GM21825 (cell line): ENCODE measurements around the gene ZFHX2.

Experiments
- ATAC-seq: cut with Tn5 transposase; IDR thresholded peaks from one replicate; pipeline ENCODE4 v1.9.1; 2021; ENCODE audit warnings: mild to moderate bottlenecking, moderate library complexity; ENCODE audit not compliant: unreplicated experiment

The ZFHX2 gene

DNA sequence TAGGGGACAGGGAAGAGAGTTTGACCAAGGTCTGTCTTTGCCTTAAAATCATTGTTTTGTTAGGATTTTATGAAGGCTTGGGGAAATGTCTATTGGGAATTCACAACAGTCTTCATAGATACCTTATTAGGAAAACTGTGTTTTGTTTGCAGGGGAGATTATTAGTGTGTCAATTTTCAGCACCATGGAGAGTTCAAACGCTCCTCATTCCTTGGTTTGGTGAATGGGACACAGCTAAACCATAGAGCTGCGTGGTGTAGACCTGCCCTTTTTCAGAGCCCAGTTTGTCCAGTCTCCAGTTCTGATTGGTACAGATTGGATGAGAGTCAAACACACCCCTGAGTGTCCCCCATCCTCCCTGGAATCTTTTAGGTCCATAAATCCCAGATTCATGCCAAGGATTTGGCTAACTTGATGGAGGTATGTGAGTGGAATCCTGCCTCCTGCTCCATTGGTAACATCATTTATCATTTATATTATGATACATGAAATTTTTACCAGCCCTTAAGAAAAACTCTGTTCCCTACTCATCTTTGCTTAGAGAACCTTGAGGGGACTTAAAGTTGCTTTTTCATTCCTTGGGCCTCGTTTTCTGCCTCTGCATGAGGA, 70.1 kb downstream of the ZFHX2 start:
- ATAC-seq = no peak

DNA sequence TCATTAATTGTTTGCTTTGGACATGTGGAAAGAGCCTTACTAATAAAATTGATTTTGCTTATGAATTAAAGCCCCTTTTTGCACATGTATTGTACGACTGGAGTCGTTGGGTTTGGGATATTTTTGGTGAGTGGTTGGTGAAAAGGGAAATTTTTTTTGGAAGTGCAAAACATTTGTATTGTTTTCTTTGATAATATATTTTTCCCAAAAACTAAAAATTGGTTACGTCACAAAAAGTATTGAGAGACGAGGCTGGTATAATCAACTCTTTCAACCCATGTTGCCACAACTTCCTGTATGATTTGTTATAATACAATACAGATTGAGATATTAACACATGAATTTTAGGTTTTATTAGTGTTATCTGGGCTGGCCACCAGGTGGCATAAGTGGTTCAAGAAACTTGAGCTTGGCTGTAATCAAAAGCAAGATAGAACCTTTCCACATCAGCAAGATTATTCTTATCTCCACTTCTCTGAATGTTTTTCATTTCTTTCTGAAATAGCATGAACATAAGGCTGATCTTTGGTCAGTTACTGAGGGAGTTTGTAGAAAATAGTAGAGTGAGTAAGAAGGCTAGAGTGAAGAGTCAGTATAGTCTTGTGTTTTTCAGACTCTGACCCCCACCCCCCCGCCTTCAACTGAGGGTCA, 73.3 kb downstream of the ZFHX2 start:
- no peak for ATAC-seq

- no peak for ATAC-seq
Measured at GRCh38 chr14:23470947-23471346, 80.6 kb downstream of the ZFHX2 start.
